NB4 (cell line): ENCODE measurements around the gene DIP2C.

Experiments
- CTCF ChIP-seq: IDR thresholded peaks from one replicate; pipeline ENCODE4 v1.5.1; 2012; ENCODE audit warnings: low read depth, low read length
- MAX ChIP-seq: IDR thresholded peaks from 2 replicates; pipeline ENCODE4 v1.6.1; 2011; ENCODE audit warnings: low read depth, low read length
- MYC ChIP-seq: IDR thresholded peaks from 2 replicates; pipeline ENCODE4 v1.6.1; 2011; ENCODE audit warnings: low read depth, low read length
- POLR2A ChIP-seq: IDR thresholded peaks from 2 replicates; pipeline ENCODE4 v1.6.1; 2011; ENCODE audit warnings: mild to moderate bottlenecking; ENCODE audit not compliant: insufficient read length; ENCODE audit errors: extremely low read depth

- TF ChIP-seq CTCF (no peak), POLR2A (no peak), MAX (no peak), MYC (no peak)
These were observed 169.1 kb downstream of the DIP2C start for GRCh38 chr10:520402-520787.
